HL-60 (cell line): Measurements from ENCODE around the gene FLYWCH2.

Source experiments
- DNase-seq, 2 experiments: peaks; one replicate each; pipeline ENCODE4 v3.0.0-alpha.2; 2010 to 2020; ENCODE audit warnings: low read depth in 1 of 2, low spot score in 1 of 2
- H3K27ac ChIP-seq: fragments of 250-450 bp; sonication (Bioruptor Pico); replicated peaks from 2 replicates; pipeline ENCODE4 v1.5.1; 2020; ENCODE audit warnings: mild to moderate bottlenecking, moderate library complexity
- H3K27me3 ChIP-seq: fragments of 250-450 bp; sonication (Bioruptor Pico); 2 replicates; pipeline ENCODE4 v1.5.1; 2021; ENCODE audit warnings: mild to moderate bottlenecking, moderate library complexity; ENCODE audit not compliant: insufficient read depth, poor library complexity, severe bottlenecking
- H3K4me3 ChIP-seq: replicated peaks from 2 replicates; pipeline ENCODE4 v1.5.1; 2011; ENCODE audit warnings: mild to moderate bottlenecking, control low read depth, low read length; ENCODE audit not compliant: insufficient read depth
- CTCF ChIP-seq: IDR thresholded peaks from one replicate; pipeline ENCODE4 v1.5.1; 2011; ENCODE audit warnings: low read length, control low read depth, inconsistent platforms; ENCODE audit not compliant: insufficient read depth
- GABPA ChIP-seq: IDR thresholded peaks from 2 replicates; pipeline ENCODE4 v1.6.1; 2012; ENCODE audit warnings: low read depth
- POLR2AphosphoS5 ChIP-seq: IDR thresholded peaks from 2 replicates; pipeline ENCODE4 v1.6.1; 2012; ENCODE audit warnings: low read depth
- REST ChIP-seq: IDR thresholded peaks from 2 replicates; pipeline ENCODE4 v1.6.1; 2012; ENCODE audit warnings: low read depth; ENCODE audit not compliant: insufficient replicate concordance
- SPI1 ChIP-seq: IDR thresholded peaks from 2 replicates; pipeline ENCODE4 v1.6.1; 2012; ENCODE audit warnings: low read depth, mild to moderate bottlenecking, borderline replicate concordance

The FLYWCH2 gene

GRCh38 chr16:2856061-2856670, 26.8 kb upstream of the FLYWCH2 start:
- Histone ChIP-seq H3K27ac (no peak overlapping the region), H3K4me3 (no peak overlapping the region), H3K27me3 (peaks cover 15% of the 10 kb centered on the region)
- TF ChIP-seq REST, result no peak
- TF ChIP-seq POLR2AphosphoS5, result no peak
- no peak for TF ChIP-seq GABPA
- no peak for TF ChIP-seq SPI1
- TF ChIP-seq CTCF, result no peak
- no peak for DNase-seq

- Histone ChIP-seq H3K27ac (no peak overlapping the region), H3K4me3 (no peak overlapping the region), H3K27me3 (peaks cover 15% of the 10 kb centered on the region)
- TF ChIP-seq REST (no peak), POLR2AphosphoS5 (no peak), GABPA (no peak), CTCF (no peak), SPI1 (no peak)
- no peak for DNase-seq
Measured at GRCh38 chr16:2856686-2857450, 26.1 kb upstream of the FLYWCH2 start.

GRCh38 chr16:2857451-2858244, 25.4 kb upstream of the FLYWCH2 start, which contains the start of gene PRSS22:
Gene PRSS22 (minus strand): TSS chr16:2858170. CDS start chr16:2858104, 66 bp downstream.
- no peak within 1 kb of the TSS for H3K4me3 ChIP-seq
- H3K27me3 ChIP-seq, result peaks cover 15% of the 10 kb centered on the region
- no peak for DNase-seq
- H3K27ac ChIP-seq, result no peak within 1 kb of the TSS
- TF ChIP-seq POLR2AphosphoS5 (no peak), REST (no peak)
